ENCODE data around the gene RNASEH2B. TPM values are rescaled to one million over a fixed set of nuclear protein-coding genes. Genes with fewer than 3 reads are reported as not detected.

The RNASEH2B gene
- total and polyA plus RNA-seq, 2 of the 13 experiments (the other 11 are each of a cell fraction or from before 2014, with no cell fraction given) = 17.2 to 55.4 TPM

DNA sequence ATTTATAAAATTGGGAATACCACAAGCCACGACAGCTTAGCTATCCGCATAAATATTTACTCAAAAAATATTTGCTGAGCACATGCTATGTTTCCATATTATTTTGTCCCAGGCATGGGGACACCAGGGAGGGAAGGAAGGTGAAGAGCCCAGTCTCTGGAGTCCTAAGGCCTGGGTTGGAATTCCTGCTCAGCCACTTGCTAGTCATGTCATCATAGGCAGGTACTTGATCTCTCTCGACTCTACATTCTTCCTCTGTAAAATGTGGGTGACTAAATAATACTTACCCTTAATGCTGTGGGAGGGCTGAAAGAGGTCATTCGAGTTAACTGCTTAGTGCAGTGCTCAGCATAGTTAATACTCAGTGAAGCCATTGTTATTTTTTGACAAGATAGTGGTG lies 4.3 kb upstream of the RNASEH2B start:
- H3K27ac ChIP-seq (ENCODE audit: extremely low read length, insufficient read depth, low read length) = no peak overlapping the region
- no peak for FAIRE-seq
- BruUV-seq (replicated peaks) = no TSS peak

More for the DNA sequence above, 4.3 kb upstream of the RNASEH2B start:
- H4K20me1 ChIP-seq (ENCODE audit: insufficient read depth, low read length) = no peaks in the 10 kb centered on the region
- no peaks in the 10 kb centered on the region for H3K79me2 ChIP-seq (ENCODE audit: insufficient read depth, low read length)
- H2AFZ ChIP-seq (ENCODE audit: low read length) = no peak overlapping the region
- no peak for ATAC-seq
- DNase-seq (ENCODE audit: low spot score) = no peak
- H3K36me3 ChIP-seq (replicated peaks in 1 of 2; ENCODE audit: control insufficient read depth in 1 of 2, insufficient read depth in 2 of 2, low read length in 2 of 2) = no peaks in the 10 kb centered on the region
- 0 out of 2 replicates have a peak, but pooled peaks cover 7% of the 10 kb centered on the region for H3K4me1 ChIP-seq (ENCODE audit: insufficient read depth, low read length)
- intact Hi-C loops (cut with micrococcal nuclease; ENCODE audit: unreplicated experiment) (no loop called here), in situ Hi-C loops (cut with HindIII; ENCODE audit: extremely low pct_ligation_motif_present, low pct_unique_long_range_greater_than_20kb) (loop anchor here (25.0 kb wide), 1 partner anchor 1243 kb away; no protein-coding TSS in a partner anchor)
- no peak overlapping the region for H3K4me3 ChIP-seq (replicated peaks in 1 of 3; ENCODE audit: insufficient read depth in 1 of 3, low read depth in 2 of 3, low read length in 3 of 3)
- H3K9me3 ChIP-seq (ENCODE audit: low read length) = no peaks in the 10 kb centered on the region
- no peak overlapping the region for H3K4me2 ChIP-seq (ENCODE audit: low read depth, low read length)
- no peaks in the 10 kb centered on the region for H3K27me3 ChIP-seq (ENCODE audit: control insufficient read depth in 1 of 2, insufficient read depth in 2 of 2, low read length in 2 of 2)
- POLR2A ChIA-PET = no interaction called here
- CTCF ChIA-PET (ENCODE audit: low intra/inter-chr PET ratio, low total read pairs) = no interaction called here
- TF ChIP-seq JDP2 (CRISPR knock-in tag; IDR thresholded peaks at IDR 0.05; ENCODE audit: borderline replicate concordance) = no peak
- TF ChIP-seq, protein P1, sequence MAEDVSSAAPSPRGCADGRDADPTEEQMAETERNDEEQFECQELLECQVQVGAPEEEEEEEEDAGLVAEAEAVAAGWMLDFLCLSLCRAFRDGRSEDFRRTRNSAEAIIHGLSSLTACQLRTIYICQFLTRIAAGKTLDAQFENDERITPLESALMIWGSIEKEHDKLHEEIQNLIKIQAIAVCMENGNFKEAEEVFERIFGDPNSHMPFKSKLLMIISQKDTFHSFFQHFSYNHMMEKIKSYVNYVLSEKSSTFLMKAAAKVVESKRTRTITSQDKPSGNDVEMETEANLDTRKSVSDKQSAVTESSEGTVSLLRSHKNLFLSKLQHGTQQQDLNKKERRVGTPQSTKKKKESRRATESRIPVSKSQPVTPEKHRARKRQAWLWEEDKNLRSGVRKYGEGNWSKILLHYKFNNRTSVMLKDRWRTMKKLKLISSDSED (CRISPR knock-in tag; IDR thresholded peaks at IDR 0.05) = no peak
- TF ChIP-seq TCF7L2 (IDR thresholded peaks at IDR 0.05; ENCODE audit: low read depth, low read length) = no peak
- TF ChIP-seq, protein P2, sequence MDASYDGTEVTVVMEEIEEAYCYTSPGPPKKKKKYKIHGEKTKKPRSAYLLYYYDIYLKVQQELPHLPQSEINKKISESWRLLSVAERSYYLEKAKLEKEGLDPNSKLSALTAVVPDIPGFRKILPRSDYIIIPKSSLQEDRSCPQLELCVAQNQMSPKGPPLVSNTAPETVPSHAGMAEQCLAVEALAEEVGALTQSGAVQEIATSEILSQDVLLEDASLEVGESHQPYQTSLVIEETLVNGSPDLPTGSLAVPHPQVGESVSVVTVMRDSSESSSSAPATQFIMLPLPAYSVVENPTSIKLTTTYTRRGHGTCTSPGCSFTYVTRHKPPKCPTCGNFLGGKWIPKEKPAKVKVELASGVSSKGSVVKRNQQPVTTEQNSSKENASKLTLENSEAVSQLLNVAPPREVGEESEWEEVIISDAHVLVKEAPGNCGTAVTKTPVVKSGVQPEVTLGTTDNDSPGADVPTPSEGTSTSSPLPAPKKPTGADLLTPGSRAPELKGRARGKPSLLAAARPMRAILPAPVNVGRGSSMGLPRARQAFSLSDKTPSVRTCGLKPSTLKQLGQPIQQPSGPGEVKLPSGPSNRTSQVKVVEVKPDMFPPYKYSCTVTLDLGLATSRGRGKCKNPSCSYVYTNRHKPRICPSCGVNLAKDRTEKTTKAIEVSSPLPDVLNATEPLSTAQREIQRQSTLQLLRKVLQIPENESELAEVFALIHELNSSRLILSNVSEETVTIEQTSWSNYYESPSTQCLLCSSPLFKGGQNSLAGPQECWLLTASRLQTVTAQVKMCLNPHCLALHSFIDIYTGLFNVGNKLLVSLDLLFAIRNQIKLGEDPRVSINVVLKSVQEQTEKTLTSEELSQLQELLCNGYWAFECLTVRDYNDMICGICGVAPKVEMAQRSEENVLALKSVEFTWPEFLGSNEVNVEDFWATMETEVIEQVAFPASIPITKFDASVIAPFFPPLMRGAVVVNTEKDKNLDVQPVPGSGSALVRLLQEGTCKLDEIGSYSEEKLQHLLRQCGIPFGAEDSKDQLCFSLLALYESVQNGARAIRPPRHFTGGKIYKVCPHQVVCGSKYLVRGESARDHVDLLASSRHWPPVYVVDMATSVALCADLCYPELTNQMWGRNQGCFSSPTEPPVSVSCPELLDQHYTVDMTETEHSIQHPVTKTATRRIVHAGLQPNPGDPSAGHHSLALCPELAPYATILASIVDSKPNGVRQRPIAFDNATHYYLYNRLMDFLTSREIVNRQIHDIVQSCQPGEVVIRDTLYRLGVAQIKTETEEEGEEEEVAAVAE (CRISPR knock-in tag; IDR thresholded peaks at IDR 0.05; ENCODE audit: borderline replicate concordance) = no peak
- no peak for TF ChIP-seq POLR2G (IDR thresholded peaks at IDR 0.05; ENCODE audit: low read depth, low read length)
- TF ChIP-seq ZNF432 (CRISPR knock-in tag; IDR thresholded peaks at IDR 0.05; ENCODE audit: borderline replicate concordance) = no peak
- TF ChIP-seq ZEB1 (IDR thresholded peaks at IDR 0.05; ENCODE audit: insufficient replicate concordance, low read depth) = no peak
- TF ChIP-seq, protein P3, sequence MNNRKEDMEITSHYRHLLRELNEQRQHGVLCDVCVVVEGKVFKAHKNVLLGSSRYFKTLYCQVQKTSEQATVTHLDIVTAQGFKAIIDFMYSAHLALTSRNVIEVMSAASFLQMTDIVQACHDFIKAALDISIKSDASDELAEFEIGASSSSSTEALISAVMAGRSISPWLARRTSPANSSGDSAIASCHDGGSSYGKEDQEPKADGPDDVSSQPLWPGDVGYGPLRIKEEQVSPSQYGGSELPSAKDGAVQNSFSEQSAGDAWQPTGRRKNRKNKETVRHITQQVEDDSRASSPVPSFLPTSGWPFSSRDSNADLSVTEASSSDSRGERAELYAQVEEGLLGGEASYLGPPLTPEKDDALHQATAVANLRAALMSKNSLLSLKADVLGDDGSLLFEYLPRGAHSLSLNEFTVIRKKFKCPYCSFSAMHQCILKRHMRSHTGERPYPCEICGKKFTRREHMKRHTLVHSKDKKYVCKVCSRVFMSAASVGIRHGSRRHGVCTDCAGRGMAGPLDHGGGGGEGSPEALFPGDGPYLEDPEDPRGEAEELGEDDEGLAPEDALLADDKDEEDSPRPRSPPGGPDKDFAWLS (CRISPR knock-in tag; IDR thresholded peaks at IDR 0.05; ENCODE audit: borderline replicate concordance) = no peak
- no peak for TF ChIP-seq NFIC (IDR thresholded peaks at IDR 0.05; ENCODE audit: low read length)
- no peak for TF ChIP-seq CEBPG (CRISPR knock-in tag; IDR thresholded peaks at IDR 0.05)
- WGBS (ENCODE audit: low lambda C conversion rate) = 32% methylated on average over 4 of the region's 4 CpGs
- no peak overlapping the region for H3K9ac ChIP-seq (ENCODE audit: insufficient read depth, low read depth, low read length)
